GM21529 (cell line): ENCODE results near the gene PAK2.
"Not testable (repeated sequence)": the region's sequence is repeated elsewhere in the genome, so short reads cannot be mapped to it uniquely, and the experiment has no call there.

Source experiments
- ATAC-seq: cut with Tn5 transposase; IDR thresholded peaks from one replicate; pipeline ENCODE4 v1.9.1; 2021; ENCODE audit not compliant: unreplicated experiment

The PAK2 gene

DNA sequence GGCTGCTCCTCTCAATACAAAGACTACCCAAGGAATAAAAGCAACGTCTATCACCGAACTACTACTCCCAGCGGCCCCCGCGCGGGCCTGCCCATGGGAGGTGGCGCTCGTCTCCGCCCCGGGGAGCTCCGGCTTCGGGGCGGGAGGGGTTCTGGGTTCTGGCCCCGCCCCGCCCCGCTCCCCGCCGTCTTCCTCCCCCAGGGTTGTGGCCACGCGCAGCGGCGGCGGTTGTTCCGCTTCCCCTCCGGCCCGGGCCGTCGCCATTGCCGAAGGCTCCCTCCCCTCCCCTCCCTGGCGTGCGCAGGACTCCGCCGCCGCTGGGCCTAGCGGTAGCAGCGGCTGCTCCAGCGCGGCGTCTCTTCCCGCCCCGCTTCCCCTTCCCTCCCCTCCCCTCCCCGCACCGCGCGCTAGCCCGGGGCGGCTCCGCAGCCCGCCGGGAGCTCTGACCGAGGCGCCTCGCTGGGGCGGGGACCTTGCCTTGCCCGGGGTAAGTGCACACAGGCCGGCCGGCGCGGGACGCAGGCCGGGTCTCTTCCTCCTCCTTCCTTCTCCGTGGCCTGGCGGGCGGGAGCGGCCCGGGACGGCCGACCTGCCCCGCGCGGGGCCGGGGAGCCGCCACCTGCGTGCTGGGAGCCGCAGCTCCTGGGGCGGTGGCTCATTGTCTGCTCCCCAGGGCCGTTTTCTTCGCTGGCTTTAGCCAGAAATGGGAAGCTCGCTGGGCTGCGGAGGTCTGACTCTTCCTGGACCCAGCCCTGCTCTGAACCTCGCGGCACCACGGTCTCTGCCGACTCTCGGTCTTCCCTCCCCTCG lies at the start of gene PAK2:
Gene PAK2, plus strand, starts transcription at position 187 of the 810 bp plus-strand sequence. CDS start 42,790 bp downstream, outside the sequence.
- peak; percentile 87 for ATAC-seq

DNA sequence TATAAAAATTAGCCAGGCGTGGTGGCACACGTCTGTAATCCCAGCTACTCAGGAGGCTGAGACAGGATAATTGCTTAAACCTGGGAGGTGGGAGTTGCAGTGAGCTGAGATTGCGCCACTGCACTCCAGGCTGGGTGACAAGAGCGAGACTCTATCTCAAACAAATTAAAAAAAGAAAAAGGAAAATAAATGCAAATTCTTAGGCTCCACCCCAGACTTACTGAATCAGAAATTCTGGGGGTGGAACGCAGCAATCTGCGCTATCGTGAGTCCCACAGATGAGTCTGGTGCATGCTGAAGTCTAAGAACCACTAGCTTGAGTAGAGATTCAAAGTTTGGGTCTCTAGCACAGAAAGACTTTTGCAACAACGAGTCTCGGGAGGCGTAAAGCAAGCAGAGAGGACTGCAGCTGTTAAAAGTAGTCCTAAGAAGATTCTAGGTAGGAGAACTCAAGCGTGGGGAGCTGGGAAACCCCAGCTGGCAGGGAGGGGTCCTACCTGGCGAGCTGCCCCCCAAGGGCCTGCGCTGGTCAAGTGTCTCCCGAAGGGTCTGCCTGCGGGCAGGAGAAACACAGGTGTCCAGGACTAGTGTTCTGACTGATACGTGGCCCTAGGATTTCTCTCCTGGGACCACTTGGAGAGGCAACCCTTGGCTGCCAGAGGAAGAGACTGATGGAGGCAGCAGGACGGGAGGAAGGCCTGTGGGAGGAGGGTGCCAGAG lies 49.6 kb upstream of the PAK2 start:
- ATAC-seq, result no peak

DNA sequence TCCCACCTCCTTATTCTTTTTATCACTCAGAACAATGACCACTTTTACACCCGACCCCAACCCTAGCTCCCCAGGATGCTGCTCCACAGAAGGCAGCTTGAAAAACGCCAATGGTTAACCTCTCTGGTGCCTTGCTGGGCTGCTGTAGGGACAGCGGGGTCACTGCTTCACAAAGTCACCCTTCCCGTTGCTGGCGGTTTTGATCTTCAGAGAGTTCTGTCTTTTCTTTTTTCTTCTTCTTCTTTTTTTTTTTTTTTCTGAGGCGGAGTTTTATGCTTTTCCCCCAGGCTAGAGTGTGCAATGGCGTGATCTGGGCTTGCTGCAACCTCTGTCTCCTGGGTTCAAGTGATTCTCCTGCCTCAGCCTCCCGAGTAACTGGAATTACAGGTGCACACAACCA lies 48.3 kb upstream of the PAK2 start:
- no peak for ATAC-seq

DNA sequence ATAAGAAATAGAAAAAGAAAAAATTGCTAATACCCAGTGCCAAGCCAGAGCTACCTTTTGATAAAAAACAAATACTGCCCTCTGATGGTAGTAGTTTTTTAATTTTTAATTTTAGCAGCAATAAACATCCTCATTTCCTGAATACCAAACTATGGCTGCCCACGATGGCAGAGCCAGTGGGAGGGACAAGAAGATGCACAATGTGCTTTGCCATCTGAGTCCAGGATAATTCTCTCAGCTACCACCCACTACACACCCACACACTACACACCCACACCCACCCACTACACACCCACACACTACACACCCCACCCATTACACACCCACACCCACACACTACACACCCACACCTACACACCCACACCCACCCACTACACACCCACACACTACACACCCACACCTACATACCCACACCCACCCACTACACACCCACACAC lies 45.4 kb upstream of the PAK2 start:
- ATAC-seq, result no peak

DNA sequence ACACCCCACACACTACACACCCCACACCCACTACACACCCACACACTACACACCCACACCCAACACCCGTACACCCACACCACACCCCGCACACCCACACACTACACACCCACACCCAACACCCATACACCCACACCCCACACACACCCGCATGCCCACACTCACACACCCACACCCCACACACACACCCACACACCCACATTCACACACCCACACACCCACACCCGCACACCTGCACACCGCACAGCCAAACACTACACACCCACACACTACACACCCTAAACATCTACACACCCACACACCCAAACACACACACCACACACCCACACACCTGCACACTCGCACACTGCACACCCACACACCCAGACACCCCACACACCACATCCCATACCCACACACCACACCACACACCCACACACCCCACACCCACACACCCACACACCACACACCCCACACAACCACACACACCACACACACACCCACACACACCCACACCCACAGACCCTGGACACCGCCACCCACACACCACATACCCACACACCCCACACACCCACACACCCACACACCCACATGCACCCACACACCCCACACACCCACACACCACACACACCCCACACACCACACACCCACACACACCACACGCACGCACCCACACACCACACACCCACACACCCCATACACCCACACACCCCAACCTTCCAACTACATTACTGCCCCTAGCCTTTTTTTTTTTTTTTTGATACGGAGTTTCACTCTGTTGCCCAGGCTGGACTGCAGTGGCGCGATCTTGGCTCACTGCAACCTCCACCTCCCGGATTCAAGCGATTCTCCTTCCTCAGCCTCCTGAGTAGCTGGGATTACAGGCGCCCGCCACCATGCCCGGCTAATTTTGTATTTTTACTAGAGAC lies 44.5 kb upstream of the PAK2 start:
- ATAC-seq, result no peak

DNA sequence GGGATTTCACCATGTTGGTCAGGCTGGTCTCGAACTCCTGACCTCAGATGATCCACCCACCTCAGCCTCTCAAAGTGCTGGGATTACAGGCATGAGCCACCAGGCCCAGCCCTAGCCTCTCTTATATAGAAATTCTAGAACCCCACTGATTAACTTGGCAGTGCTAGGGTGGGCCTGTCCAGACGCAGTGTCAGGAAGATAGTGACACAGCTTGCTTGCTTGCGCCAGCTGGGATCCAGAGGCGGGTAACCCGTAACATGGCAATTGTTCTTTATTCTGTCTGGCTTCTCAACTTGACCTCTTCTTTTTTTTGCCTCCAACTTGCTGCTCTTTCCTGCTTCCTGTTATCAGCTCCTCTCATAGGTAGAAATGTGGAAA lies 43.8 kb upstream of the PAK2 start:
- no peak for ATAC-seq

DNA sequence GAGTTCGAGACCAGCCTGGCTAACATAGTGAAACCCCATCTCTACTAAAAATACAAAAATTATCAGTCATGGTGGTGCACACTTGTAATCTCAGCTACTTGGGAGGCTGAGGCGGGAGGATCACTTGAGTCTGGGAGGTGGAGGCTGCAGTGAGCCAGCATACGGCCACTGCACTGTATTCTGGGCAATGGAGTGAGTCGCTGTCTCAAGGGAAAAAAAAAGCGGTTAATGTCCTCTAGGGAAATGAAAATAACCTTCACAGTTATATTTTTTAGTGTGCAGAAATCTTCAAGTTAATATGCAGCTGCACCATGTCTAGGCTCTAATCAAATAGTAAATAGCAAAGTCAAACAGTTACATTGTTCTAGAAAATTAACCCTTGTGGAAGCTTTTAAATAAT lies 42.4 kb upstream of the PAK2 start:
- ATAC-seq, result no peak

DNA sequence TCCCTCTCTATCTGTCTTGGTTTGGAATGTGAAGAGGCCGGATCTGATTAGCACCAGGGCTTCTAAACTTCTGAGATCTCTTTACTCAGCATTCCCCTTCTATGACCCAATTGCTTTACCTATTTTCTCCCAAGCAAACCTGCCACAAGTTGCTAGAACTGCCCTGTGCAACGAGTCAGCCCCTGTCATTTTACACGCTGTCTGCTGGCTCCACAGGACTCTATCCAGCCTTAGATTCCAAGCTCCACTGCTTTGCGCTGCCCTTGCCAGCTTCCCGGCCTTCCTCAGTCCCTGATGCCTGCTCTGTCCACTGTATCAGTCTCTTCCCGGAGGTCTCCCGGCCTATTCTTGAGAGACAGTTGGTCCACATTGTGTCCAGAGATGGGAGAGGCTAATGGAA lies 39.9 kb upstream of the PAK2 start:
- ATAC-seq, result no peak

DNA sequence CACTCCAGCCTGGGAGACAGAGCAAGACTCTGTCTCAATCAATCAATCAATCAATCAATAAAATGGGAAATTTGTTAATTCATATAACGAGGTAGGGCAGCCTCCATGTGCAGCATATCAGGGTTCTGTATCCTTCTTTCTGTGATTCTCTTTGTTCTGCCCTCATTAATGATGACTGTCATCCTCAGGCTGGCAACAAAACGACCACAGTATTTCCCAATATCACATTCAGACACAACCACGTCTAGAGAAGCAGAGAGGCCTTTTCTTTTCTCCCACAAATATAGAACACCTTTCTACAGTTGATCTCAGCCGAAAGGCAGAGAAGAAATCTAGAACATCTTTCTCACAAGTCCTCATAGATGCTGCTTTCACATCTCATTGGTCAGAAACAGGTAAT lies 38.9 kb upstream of the PAK2 start:
- ATAC-seq, result no peak

DNA sequence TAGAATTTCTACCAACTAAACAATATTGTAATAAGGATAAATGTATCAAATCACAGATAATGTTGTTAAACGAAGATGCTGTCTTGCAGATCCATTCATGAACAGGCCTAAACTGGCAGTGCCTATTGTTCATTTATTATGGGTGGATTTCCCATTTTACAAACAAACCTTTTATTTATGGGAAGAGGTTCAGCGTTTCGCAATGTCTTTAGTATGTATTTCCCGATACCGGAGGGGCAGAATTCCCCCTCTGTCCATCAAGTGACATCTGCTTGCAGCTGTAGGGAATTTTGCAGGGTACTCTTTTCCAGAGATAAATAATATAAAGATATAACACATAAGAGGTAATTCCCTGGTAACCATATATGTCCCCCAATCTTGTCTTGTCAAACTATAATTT lies 33.3 kb upstream of the PAK2 start:
- no peak for ATAC-seq

DNA sequence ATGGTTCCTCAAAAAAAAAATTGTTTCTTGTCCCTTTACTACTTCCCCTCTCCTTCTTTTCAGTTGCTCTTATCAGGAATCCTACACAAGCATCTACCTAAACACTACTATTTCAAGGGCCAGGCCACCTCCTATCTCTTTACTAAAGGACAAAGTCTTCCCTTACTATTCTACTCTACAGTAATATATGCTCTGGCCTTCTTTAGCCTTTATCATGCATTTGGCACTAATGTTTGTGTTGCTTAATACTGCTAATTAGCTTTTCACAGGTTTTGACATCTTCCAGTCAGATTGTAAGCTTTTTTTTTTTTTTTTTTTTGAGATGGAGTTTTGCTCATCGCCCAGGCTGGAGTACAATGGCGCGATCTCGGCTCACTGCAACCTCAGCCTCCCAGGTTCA lies 32.9 kb upstream of the PAK2 start:
- ATAC-seq, result no peak

DNA sequence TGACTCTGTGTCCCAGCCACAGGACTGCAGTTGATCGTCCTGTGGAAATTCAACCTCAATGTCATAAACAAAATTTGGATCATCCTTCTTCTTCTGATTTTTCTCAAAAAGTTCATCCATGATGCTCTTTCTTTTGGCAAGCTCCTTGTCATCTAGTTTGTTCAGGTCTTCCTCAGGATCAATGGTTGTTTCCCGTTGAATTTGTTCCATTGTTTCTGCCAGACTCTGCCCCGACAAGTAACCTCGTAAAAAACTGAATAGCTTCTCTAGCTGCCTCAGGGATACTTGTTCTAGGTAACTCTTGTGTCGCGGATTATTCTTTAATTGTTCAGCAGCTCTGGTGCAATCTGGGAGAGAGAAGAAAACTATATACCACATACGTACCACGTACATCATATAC lies 32.1 kb upstream of the PAK2 start:
- no peak for ATAC-seq

DNA sequence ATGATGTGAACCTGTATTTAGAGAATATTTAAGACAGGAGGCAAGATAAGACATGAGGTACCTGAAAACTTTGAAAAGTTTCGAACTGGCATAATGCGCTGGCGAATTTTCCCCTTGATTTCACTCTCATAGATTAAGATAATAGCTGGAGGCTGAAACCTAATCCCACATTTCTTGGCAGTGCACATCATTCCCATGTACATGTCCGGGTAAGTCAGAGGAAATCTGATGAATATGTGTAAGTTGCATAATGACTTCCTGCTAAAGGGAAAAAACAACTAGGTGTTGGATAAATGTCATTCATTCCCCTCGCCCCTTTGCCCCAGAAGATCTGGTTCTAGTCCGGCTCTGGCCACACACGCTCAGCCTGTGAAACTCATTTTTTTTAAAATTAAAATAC lies 31.2 kb upstream of the PAK2 start:
- ATAC-seq, result no peak

DNA sequence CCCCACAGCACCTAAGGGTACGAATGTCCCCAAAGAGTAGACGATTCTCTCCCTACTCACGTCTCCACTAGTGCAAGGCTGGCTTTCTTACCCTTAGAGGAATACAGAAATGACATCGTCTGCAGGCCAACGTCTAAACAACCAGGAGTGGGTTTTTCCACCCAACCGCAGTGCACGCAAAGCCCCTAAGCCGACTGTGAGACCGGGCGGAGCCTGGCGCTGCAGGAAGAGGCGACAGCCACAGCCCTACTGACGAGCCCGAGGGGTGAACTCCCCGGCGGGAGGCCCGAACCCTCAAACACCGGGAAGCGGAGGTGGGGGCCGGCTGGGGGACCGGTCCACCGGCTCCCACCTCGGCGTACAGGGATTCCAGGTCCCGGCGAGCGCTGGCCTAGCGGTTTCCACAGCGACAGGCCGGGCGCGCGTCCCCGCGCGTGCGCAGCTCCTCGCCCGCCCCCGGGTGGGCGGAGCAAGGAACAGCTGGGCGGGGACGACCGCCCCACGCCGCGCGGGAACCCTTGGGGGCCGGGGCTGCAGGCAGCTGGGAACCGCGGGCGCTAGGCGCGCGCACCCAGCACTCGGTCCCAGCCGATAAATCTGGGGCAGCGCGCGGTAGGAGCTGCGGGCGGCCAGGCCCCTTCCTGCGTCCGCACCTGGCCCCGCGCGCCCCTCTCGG lies 27.7 kb upstream of the PAK2 start, which contains the start of the genes CEP19 and PIGX:
Gene CEP19, minus strand, starts transcription at position 413 of the 676 bp plus-strand sequence. CDS start 3,593 bp downstream, outside the sequence.
Gene PIGX, plus strand, starts transcription at position 540 of the 676 bp plus-strand sequence.
- ATAC-seq, result peak; percentile 73

DNA sequence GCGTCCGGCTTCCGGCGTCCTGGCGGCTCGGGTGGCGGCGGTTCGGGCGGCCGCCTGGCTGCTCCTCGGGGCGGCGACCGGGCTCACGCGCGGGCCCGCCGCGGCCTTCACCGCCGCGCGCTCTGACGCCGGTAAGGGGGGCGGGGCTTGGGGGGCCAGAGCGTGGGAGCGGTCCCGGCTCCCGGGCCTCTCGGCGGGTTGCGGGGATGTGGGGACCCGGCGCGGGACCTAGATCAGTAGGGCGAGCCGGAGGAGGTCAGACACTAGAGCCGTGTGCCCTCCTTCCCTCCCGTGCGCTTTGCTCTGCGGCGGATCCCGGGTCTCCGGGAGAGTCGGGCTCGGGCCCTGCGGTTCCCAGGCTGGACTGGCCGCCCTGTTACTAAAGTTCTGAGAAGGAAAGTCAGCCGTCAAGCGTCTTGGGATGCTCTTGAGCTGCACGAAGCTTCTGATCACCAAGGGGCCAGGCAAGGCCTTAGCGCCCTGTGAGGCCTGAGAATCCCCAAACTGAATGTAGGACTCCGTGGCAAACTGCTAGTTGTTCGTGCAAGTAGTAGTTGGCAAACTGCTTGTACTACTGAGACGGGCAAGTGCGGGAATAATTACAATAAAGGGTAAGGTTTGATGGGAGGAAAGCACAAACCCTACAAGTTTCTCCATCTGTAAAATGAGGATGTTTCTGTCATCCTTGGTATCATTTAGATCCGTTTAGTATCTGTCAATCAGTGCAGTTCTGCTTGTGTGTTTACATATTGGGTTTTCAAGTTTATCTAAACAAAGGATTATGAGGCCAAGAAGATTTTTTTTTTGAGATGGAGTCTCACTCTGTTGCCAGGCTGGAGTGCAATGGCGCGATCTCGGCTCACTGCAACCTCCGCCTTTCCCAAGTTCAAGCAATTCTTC lies 26.9 kb upstream of the PAK2 start:
- peak; percentile 48 for ATAC-seq

DNA sequence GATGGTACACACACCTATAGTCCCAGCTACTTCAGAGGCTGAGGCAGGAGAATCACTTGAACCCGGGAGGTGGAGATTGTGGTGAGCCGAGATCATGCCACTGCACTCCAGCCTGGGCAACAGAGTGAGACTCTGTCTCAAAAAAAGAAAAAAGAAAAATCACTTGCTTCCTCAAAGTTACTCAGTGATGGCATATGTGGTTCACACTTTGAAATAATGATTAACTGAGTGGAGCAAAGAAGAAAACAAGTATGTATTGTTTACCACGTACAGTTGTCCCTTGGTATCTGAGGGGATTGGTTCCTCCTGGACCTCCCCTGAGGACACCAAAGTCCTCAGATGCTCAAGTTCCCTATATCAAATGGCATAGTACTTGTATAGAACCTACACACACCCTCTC lies 22.5 kb upstream of the PAK2 start:
- not testable (repeated sequence) for ATAC-seq

DNA sequence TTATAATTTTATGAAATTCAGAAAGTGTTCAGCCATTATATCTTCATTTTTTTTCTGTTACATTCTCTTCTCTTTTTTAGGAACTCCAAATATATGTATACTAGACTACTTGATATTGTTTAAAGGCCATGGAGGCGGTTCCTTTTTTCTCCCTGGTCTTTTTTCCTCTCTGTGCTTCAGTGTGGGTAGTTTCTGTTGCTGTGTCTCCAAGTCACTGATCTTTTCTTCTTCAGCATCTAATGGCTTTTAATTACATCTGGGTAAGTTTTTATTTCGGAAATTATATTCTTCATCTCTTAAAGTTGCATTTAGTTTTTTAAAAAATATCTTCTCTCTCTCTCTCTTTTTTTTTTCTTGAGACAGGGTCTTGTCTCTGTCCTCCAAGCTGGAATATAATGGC lies 18.6 kb upstream of the PAK2 start:
- ATAC-seq, result no peak

DNA sequence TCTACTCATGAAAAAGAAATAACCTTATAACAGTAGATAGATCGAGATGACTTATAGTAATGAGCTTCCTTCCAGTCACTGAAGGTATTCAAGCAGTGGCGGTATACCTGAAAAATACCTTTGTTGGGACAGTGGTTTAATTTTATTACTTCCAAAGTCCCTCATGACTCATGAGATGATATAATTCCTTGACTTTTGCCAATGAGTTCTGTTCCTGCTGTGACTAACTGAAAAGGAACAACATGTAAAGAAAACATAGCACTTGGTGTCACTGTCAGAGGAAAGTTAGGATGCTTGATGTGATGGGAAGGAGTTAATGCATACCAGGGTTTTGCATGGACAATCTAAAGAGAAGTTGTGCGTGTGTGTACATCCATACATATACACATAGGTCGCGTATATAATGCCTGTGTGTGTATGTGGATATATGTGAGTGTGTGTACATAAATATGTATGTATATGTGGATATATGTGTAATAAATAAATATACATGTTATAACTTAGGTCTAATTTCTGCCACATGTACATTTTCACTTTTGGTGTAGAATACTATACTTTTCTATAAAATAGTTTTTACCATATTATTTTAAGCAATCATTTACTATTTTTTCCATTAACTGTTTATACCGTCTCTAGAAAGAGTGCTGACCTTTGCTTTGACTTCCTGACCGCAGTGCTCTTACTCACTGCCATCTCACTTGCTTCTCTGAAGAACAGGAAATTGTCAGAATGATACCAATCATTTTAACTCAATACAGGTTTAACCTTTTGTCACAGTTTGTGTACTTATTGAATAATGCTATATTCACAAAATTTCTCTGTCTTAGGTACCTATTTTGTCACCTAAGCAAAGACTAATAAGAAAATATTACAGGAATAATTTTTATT lies 12.6 kb upstream of the PAK2 start:
- no peak for ATAC-seq

DNA sequence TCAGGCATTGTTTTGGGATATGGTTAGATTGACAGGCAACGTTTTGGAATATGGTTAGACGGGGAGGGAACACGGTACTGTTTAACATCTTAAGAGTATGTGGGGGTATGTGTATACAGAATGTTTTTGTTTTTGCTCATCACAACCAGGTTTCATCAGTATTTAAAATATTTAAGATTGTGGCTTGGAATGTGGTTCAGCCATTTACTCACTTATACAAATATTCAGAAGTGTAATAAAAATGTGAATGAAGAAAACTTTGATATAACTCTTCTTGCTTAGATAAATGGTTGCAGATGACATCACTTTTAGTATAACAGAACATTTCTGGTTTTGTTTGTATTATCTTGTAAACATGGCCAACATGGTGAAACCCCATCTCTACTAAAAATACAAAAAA lies 3.9 kb upstream of the PAK2 start:
- ATAC-seq, result no peak
